SK-N-SH (cell line): ENCODE data around the gene PRKN. TPM values are rescaled to one million over a fixed set of nuclear protein-coding genes. Genes with fewer than 3 reads are reported as not detected.

Experiments used
- CTCF ChIA-PET: fragments of 300-600, 350-600 bp; formaldehyde crosslinking; extraction: SDS; loops from one replicate; lab custom pipeline; 2021; lab: Yijun Ruan, JAX
- POLR2A ChIA-PET: fragments of 350-600 bp; sonication (Branson Sonifier 250); formaldehyde crosslinking; extraction: SDS; loops from one replicate; lab custom pipeline; 2020; ENCODE audit warnings: antibody characterized with exemption, inconsistent platforms; lab: Yijun Ruan, JAX
- DNase-seq: peaks from one replicate; pipeline ENCODE4 v3.0.0; 2012
- H2AFZ ChIP-seq: fragments of 200-600 bp; sonication (generic); 2 replicates; pipeline ENCODE4 v1.8.1; 2016; ENCODE audit warnings: antibody characterized with exemption, mild to moderate bottlenecking, low read depth
- H3F3A ChIP-seq: fragments of 200-600 bp; sonication (generic); replicated peaks from 2 replicates; pipeline ENCODE3; 2016; ENCODE audit warnings: antibody characterized with exemption, mild to moderate bottlenecking; ENCODE audit not compliant: insufficient read depth
- H3K27ac ChIP-seq, 2 experiments: fragments of 200-500 bp in 1 of 2; fragments of 200-600 bp in 1 of 2; sonication (Bioruptor generic) in 1 of 2; sonication (generic), shearing (Covaris generic) in 1 of 2; 2 replicates each; pipeline versions ENCODE4 v1.5.1 to v1.6.1; 2014 to 2016; ENCODE audit warnings: low read depth in 2 of 2, inconsistent platforms in 1 of 2, low read length in 1 of 2, mild to moderate bottlenecking in 1 of 2, mixed read lengths in 1 of 2
- H3K27me3 ChIP-seq: fragments of 200-600 bp; sonication (generic), shearing (Covaris generic); 2 replicates; pipeline ENCODE4 v1.6.1; 2016; ENCODE audit warnings: mixed run types; ENCODE audit not compliant: insufficient read depth
- H3K36me3 ChIP-seq, 2 experiments: fragments of 200-500 bp in 1 of 2; fragments of 200-600 bp in 1 of 2; sonication (Bioruptor generic) in 1 of 2; sonication (generic) in 1 of 2; replicated peaks in 1 of 2; 2 replicates each; pipeline versions ENCODE3 to v1.5.1; 2014 to 2016; ENCODE audit warnings: low read length in 1 of 2, mild to moderate bottlenecking in 1 of 2; ENCODE audit not compliant: insufficient read depth in 2 of 2, control insufficient read depth in 1 of 2
- H3K4me1 ChIP-seq, 2 experiments: fragments of 200-500 bp in 1 of 2; fragments of 200-600 bp in 1 of 2; sonication (Bioruptor generic) in 1 of 2; sonication (generic), shearing (Covaris generic) in 1 of 2; 2 replicates each; pipeline versions ENCODE4 v1.5.1 to v1.6.1; 2014 to 2016; ENCODE audit warnings: low read depth in 1 of 2, low read length in 1 of 2, mixed run types in 1 of 2; ENCODE audit not compliant: insufficient read depth in 2 of 2, control insufficient read depth in 1 of 2
- H3K4me2 ChIP-seq: fragments of 200-600 bp; sonication (generic), shearing (Covaris generic); 2 replicates; pipeline ENCODE4 v1.6.1; 2017; ENCODE audit warnings: mixed run types
- H3K4me3 ChIP-seq, 2 experiments: fragments of 200-500 bp in 1 of 2; fragments of 200-600 bp in 1 of 2; sonication (Bioruptor generic) in 1 of 2; sonication (generic), shearing (Covaris generic) in 1 of 2; 2 replicates each; pipeline versions ENCODE4 v1.5.1 to v1.8.1; 2014 to 2016; ENCODE audit warnings: low read depth in 2 of 2, inconsistent platforms in 1 of 2, low read length in 1 of 2, mild to moderate bottlenecking in 1 of 2, mixed read lengths in 1 of 2, moderate library complexity in 1 of 2
- H3K79me2 ChIP-seq: fragments of 200-600 bp; sonication (generic); 2 replicates; pipeline ENCODE4 v1.8.1; 2017; ENCODE audit warnings: mild to moderate bottlenecking; ENCODE audit not compliant: insufficient read depth
- H3K9ac ChIP-seq: fragments of 200-600 bp; sonication (generic); 2 replicates; pipeline ENCODE4 v1.6.1; 2017; ENCODE audit warnings: mixed run types
- H3K9me2 ChIP-seq: fragments of 200-600 bp; sonication (generic); 2 replicates; pipeline ENCODE4 v1.6.1; 2017; ENCODE audit warnings: mixed run types
- H3K9me3 ChIP-seq: fragments of 200-600 bp; sonication (generic); 2 replicates; pipeline ENCODE4 v1.6.1; 2017; ENCODE audit warnings: mixed run types, mild to moderate bottlenecking, moderate library complexity
- H4K20me1 ChIP-seq: fragments of 200-600 bp; sonication (generic); 2 replicates; pipeline ENCODE4 v1.6.1; 2017; ENCODE audit warnings: mild to moderate bottlenecking, mixed run types; ENCODE audit not compliant: insufficient read depth
- CHD2 ChIP-seq: fragments of 150-350 bp; IDR thresholded peaks from 2 replicates; pipeline ENCODE4 v1.6.1; 2018; ENCODE audit warnings: low read length; ENCODE audit not compliant: partially characterized antibody
- ELF1 ChIP-seq: IDR thresholded peaks from 2 replicates; pipeline ENCODE4 v1.4.0; 2012
- EP300 ChIP-seq, 2 experiments: IDR thresholded peaks; 2 replicates each; pipeline versions ENCODE4 v1.4.0 to v1.6.1; 2012; ENCODE audit warnings: borderline replicate concordance in 1 of 2, low read depth in 1 of 2, low read length in 1 of 2
- EZH2phosphoT487 ChIP-seq: fragments of 200-600 bp; sonication (generic); IDR thresholded peaks from 2 replicates; pipeline ENCODE4 v1.6.1; 2017; ENCODE audit warnings: low read depth, mixed run types, mild to moderate bottlenecking, antibody characterized with exemption, moderate library complexity, borderline replicate concordance
- GABPA ChIP-seq: IDR thresholded peaks from 2 replicates; pipeline ENCODE4 v1.4.0; 2012; ENCODE audit warnings: low read depth, mild to moderate bottlenecking
- JUND ChIP-seq: IDR thresholded peaks from 2 replicates; pipeline ENCODE4 v1.4.0; 2012
- NFIC ChIP-seq: IDR thresholded peaks from 2 replicates; pipeline ENCODE4 v1.4.0; 2012; ENCODE audit warnings: borderline replicate concordance
- RXRA ChIP-seq: IDR thresholded peaks from 2 replicates; pipeline ENCODE4 v1.4.0; 2012; ENCODE audit warnings: low read depth, mild to moderate bottlenecking, borderline replicate concordance
- SIN3A ChIP-seq: IDR thresholded peaks from 2 replicates; pipeline ENCODE4 v1.6.1; 2012; ENCODE audit warnings: low read depth, mild to moderate bottlenecking, low read length, moderate library complexity, borderline replicate concordance
- SMC3 ChIP-seq: IDR thresholded peaks from 2 replicates; pipeline ENCODE4 v1.6.1; 2012; ENCODE audit warnings: low read depth, low read length, improper control_type of control experiment
- TAF1 ChIP-seq: IDR thresholded peaks from 2 replicates; pipeline ENCODE4 v1.6.1; 2012; ENCODE audit warnings: low read depth, mild to moderate bottlenecking, low read length, moderate library complexity, borderline replicate concordance
- TCF12 ChIP-seq: IDR thresholded peaks from 2 replicates; pipeline ENCODE4 v1.4.0; 2012
- TEAD4 ChIP-seq: IDR thresholded peaks from 2 replicates; pipeline ENCODE4 v1.4.0; 2012; ENCODE audit warnings: mild to moderate bottlenecking, borderline replicate concordance; ENCODE audit not compliant: insufficient read depth
- YY1 ChIP-seq: IDR thresholded peaks from 2 replicates; pipeline ENCODE4 v1.4.0; 2012; ENCODE audit warnings: low read depth, mild to moderate bottlenecking
- WGBS: methylation state at CpG from one replicate; pipeline ENCODE4 v1.1.6; 2017; ENCODE audit warnings: low lambda C conversion rate; 5-methylcytosine and 5-hydroxymethylcytosine counted together
- polyA plus RNA-seq, 3 experiments: library from polyadenylated mRNA; depleted of rRNA; stranded (reverse); fragments of >200 nt; gene quantifications; 2 replicates each; pipeline ENCODE4 v1.2.3, GENCODE V29; 2012
- TF ChIP-seq, protein P1 (sequence below): fragments of 200-600 bp; sonication (generic); IDR thresholded peaks from 2 replicates; pipeline ENCODE4 v1.6.1; 2017; ENCODE audit warnings: antibody characterized with exemption, mild to moderate bottlenecking, moderate library complexity
- TF ChIP-seq, protein P2 (sequence below): fragments of 150-350 bp; IDR thresholded peaks from 2 replicates; pipeline ENCODE4 v1.6.1; 2017; ENCODE audit warnings: antibody characterized with exemption, low read length, low read depth, borderline replicate concordance
- TF ChIP-seq, protein P3 (sequence below): IDR thresholded peaks from 2 replicates; pipeline ENCODE4 v1.4.0; 2012; ENCODE audit warnings: low read depth
- TF ChIP-seq, protein P4 (sequence below): IDR thresholded peaks from 2 replicates; pipeline ENCODE4 v1.6.1; 2012; ENCODE audit warnings: mild to moderate bottlenecking, low read depth, low read length, moderate library complexity
- TF ChIP-seq, protein P5 (sequence below): IDR thresholded peaks from 2 replicates; pipeline ENCODE4 v1.4.0; 2012; ENCODE audit warnings: low read depth, borderline replicate concordance

The PRKN gene
- polyA plus RNA-seq, 1 of the 3 experiments (the other 2 are of a cell fraction) = 0.76 TPM

DNA sequence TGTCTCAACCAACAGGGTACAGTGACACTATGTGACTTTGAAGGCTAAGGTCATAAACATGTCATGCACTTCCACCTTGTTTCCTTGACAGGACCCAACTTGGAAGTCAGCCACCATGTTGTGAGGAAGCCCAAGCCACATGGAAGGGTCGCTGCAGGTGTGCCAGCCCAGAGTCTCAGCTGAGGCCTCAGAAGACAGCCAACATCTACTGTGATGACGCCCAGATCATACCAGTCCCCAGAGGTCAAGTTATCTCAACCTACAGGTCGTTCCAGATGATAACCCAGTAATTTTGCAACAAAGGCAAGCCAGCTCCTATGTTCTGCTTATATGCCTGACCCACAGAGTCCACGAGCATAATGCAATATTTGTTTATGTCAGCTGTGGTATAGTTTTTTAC, 1077.7 kb downstream of the PRKN start (continued):
- TF ChIP-seq, protein P1, sequence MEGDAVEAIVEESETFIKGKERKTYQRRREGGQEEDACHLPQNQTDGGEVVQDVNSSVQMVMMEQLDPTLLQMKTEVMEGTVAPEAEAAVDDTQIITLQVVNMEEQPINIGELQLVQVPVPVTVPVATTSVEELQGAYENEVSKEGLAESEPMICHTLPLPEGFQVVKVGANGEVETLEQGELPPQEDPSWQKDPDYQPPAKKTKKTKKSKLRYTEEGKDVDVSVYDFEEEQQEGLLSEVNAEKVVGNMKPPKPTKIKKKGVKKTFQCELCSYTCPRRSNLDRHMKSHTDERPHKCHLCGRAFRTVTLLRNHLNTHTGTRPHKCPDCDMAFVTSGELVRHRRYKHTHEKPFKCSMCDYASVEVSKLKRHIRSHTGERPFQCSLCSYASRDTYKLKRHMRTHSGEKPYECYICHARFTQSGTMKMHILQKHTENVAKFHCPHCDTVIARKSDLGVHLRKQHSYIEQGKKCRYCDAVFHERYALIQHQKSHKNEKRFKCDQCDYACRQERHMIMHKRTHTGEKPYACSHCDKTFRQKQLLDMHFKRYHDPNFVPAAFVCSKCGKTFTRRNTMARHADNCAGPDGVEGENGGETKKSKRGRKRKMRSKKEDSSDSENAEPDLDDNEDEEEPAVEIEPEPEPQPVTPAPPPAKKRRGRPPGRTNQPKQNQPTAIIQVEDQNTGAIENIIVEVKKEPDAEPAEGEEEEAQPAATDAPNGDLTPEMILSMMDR = no peak
- TF ChIP-seq ELF1 = no peak
- no peak for TF ChIP-seq NFIC
- TF ChIP-seq TAF1 = no peak
- TF ChIP-seq JUND = no peak
- TF ChIP-seq EZH2phosphoT487 = no peak
- TF ChIP-seq, protein P2, sequence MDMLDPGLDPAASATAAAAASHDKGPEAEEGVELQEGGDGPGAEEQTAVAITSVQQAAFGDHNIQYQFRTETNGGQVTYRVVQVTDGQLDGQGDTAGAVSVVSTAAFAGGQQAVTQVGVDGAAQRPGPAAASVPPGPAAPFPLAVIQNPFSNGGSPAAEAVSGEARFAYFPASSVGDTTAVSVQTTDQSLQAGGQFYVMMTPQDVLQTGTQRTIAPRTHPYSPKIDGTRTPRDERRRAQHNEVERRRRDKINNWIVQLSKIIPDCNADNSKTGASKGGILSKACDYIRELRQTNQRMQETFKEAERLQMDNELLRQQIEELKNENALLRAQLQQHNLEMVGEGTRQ = no peak

DNA sequence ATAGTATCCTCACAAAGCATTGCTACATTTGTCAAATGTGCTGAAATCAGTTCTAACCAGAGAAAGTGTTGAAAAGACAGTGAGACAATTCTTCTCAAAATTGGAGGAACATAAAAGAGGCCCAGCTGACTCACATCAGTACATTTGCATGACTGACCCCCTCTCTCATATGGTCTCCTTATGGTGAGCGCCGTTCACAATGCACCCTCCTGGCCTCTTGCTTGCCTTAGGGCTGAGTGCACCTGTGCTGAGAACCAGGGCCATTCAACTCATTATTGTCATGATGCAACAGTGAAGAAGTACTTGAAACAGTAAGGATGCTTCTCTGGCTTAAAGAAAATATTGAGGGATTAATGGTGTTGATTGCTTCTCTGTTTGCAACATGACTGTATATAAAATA, 1078.5 kb downstream of the PRKN start:
- Histone ChIP-seq H3K27me3 (no peaks in the 10 kb centered on the region), H2AFZ (no peak overlapping the region), H3K9me3 (no peaks in the 10 kb centered on the region), H3K36me3 (no peaks in the 10 kb centered on the region), H3F3A (no peaks in the 10 kb centered on the region), H3K4me2 (no peak overlapping the region), H4K20me1 (no peaks in the 10 kb centered on the region)
- CTCF ChIA-PET = no interaction called here
- TF ChIP-seq CHD2 = no peak
- TF ChIP-seq, protein P3, sequence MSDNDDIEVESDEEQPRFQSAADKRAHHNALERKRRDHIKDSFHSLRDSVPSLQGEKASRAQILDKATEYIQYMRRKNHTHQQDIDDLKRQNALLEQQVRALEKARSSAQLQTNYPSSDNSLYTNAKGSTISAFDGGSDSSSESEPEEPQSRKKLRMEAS = no peak
- no peak for TF ChIP-seq TEAD4
- no peak for TF ChIP-seq TAF1
- TF ChIP-seq GABPA = no peak
- TF ChIP-seq, all 33 proteins: peak for 0
- Histone ChIP-seq H3K4me3 (no peak overlapping the region), H3K9ac (no peak overlapping the region), H3K4me1 (no peaks in the 10 kb centered on the region; a peak in 1 of 4 replicates), H3K9me2 (no peaks in the 10 kb centered on the region), H3K27ac (no peak overlapping the region), H3K79me2 (no peaks in the 10 kb centered on the region)
- no peak for DNase-seq
- POLR2A ChIA-PET = no interaction called here
- 83% methylated on average over 2 of the region's 2 CpGs for WGBS

DNA sequence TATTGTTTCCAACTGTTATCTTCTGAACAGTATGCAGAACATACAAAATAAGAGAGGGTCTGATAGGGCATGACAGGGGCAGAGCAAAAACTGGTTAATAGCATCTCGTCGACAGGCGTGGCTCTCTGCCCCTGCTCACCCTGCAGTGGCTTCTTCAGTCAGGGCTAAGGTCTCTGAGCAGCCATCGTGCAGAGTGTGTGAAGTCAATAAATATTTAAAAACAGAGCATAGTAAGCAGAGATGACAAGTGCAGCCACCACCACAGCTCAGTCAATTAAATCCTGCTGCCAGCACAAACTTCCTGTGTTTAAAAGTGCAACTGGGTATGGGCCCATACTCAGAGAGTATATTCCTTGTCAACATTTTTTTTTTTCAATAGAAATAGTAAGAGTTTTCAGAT, 1080.3 kb downstream of the PRKN start:
- Histone ChIP-seq H3K9me2 (no peaks in the 10 kb centered on the region), H3K9ac (no peak overlapping the region), H3K4me2 (no peak overlapping the region), H2AFZ (no peak overlapping the region), H3K27me3 (no peaks in the 10 kb centered on the region), H3K9me3 (no peaks in the 10 kb centered on the region), H4K20me1 (no peaks in the 10 kb centered on the region), H3K27ac (no peak overlapping the region), H3K79me2 (no peaks in the 10 kb centered on the region), H3K36me3 (no peaks in the 10 kb centered on the region), H3F3A (no peaks in the 10 kb centered on the region), H3K4me3 (no peak overlapping the region), H3K4me1 (no peaks in the 10 kb centered on the region; a peak in 1 of 4 replicates)
- DNase-seq = no peak
- POLR2A ChIA-PET = no interaction called here
- TF ChIP-seq SMC3 = no peak
- TF ChIP-seq CHD2 = no peak
- TF ChIP-seq YY1 = no peak
- no peak for TF ChIP-seq RXRA
- no peak for TF ChIP-seq JUND
- no peak for TF ChIP-seq TCF12
- no peak for TF ChIP-seq SIN3A
- no peak for TF ChIP-seq EP300 (IDR thresholded peaks at IDR 0.05; ENCODE audit: borderline replicate concordance in 1 of 2, low read depth in 1 of 2, low read length in 1 of 2)
- TF ChIP-seq, protein P3 = no peak
- TF ChIP-seq, protein P4, sequence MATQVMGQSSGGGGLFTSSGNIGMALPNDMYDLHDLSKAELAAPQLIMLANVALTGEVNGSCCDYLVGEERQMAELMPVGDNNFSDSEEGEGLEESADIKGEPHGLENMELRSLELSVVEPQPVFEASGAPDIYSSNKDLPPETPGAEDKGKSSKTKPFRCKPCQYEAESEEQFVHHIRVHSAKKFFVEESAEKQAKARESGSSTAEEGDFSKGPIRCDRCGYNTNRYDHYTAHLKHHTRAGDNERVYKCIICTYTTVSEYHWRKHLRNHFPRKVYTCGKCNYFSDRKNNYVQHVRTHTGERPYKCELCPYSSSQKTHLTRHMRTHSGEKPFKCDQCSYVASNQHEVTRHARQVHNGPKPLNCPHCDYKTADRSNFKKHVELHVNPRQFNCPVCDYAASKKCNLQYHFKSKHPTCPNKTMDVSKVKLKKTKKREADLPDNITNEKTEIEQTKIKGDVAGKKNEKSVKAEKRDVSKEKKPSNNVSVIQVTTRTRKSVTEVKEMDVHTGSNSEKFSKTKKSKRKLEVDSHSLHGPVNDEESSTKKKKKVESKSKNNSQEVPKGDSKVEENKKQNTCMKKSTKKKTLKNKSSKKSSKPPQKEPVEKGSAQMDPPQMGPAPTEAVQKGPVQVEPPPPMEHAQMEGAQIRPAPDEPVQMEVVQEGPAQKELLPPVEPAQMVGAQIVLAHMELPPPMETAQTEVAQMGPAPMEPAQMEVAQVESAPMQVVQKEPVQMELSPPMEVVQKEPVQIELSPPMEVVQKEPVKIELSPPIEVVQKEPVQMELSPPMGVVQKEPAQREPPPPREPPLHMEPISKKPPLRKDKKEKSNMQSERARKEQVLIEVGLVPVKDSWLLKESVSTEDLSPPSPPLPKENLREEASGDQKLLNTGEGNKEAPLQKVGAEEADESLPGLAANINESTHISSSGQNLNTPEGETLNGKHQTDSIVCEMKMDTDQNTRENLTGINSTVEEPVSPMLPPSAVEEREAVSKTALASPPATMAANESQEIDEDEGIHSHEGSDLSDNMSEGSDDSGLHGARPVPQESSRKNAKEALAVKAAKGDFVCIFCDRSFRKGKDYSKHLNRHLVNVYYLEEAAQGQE = no peak
- TF ChIP-seq, protein P5, sequence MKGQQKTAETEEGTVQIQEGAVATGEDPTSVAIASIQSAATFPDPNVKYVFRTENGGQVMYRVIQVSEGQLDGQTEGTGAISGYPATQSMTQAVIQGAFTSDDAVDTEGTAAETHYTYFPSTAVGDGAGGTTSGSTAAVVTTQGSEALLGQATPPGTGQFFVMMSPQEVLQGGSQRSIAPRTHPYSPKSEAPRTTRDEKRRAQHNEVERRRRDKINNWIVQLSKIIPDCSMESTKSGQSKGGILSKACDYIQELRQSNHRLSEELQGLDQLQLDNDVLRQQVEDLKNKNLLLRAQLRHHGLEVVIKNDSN = no peak
- 66% methylated on average over 4 of the region's 4 CpGs for WGBS
- CTCF ChIA-PET = no interaction called here
